ENCODE measurements around the gene RBM19. TPM values are rescaled to one million over a fixed set of nuclear protein-coding genes. Genes with fewer than 3 reads are reported as not detected.

Gene RBM19
- total RNA-seq, 1 donor from 2014 or later = 36.4 TPM

DNA sequence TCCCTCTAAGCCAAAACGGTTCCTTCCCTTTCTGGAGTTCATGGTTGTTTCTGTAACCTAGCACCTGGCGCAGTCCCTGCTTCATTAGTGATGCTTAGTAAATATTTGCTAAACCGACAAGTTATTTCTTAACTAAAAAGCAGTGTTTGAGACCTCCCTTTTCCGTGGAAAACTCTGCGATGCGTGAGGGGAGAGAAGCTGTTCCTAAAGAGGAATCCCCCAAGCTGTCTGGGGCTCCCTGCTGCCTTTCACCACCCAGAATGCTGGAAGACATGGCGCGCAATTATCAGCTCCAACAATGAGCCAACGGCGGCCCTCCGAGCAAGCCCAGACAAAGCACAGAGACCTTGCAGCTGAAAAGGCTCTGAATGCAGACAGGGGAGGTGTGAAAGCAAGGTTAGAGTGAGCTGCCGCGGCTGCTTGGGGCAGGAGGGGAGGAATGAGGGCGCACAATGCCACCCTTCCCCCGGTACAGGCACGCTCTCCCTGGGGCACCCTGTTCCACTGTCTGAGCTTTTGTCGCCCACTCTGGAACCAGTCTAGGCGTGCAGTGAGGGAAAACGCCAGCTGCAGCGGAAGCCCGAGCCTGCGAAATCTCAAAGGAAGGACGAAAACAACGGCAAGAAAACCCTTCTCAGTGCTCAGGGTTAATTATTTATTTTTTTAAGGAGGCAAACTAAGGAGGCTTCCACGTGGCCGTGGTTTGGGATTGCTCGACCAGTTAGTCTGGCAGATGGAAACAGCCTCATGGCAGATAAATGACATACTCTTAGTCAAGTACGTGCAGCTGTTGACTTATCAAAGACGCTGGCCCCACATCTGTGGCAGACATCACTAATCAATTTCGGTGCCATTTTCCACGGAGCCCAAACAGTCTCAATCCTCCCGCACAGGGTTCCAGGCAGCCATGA is 66.3 kb downstream of the RBM19 start:
- intact Hi-C loops (cut with DNase I) = no loop called here
- DNase-seq = no peak
- TF ChIP-seq, protein P1, sequence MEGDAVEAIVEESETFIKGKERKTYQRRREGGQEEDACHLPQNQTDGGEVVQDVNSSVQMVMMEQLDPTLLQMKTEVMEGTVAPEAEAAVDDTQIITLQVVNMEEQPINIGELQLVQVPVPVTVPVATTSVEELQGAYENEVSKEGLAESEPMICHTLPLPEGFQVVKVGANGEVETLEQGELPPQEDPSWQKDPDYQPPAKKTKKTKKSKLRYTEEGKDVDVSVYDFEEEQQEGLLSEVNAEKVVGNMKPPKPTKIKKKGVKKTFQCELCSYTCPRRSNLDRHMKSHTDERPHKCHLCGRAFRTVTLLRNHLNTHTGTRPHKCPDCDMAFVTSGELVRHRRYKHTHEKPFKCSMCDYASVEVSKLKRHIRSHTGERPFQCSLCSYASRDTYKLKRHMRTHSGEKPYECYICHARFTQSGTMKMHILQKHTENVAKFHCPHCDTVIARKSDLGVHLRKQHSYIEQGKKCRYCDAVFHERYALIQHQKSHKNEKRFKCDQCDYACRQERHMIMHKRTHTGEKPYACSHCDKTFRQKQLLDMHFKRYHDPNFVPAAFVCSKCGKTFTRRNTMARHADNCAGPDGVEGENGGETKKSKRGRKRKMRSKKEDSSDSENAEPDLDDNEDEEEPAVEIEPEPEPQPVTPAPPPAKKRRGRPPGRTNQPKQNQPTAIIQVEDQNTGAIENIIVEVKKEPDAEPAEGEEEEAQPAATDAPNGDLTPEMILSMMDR (IDR thresholded peaks at IDR 0.05) = no peak
- no peaks in the 10 kb centered on the region for H3K4me1 ChIP-seq
- ATAC-seq = no peak
- peaks cover 10% of the 10 kb centered on the region for H3K36me3 ChIP-seq
- no peaks in the 10 kb centered on the region for H3K27me3 ChIP-seq
- H3K9me3 ChIP-seq = no peaks in the 10 kb centered on the region
- H3K4me3 ChIP-seq = no peak overlapping the region
- H3K27ac ChIP-seq = no peak overlapping the region

DNA sequence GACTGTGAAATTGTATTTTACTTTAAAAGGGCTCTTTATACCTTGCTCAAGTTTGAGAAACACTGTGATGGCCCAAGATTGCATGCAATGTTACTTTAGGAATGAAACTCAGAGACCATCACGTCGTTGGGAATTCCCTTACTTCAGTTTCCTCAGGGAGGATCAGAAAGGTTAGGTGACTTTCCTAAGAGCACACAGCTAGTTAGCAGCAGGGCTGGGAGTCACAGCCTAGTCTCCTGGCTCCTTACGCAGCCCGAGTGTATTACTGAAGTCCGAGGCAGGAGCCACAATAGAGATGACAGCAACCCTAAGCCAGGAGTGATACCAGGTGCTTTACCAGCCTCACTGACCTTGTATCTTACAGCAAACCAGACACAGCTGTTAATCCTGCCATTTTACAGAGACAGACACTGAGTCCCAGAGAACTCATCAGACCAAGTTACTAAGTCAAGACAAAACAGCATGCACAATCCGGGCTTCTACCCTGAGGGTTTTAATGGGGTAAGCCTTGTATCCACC is 67.0 kb downstream of the RBM19 start:
- H3K27ac ChIP-seq = no peak overlapping the region
- H3K4me3 ChIP-seq = no peak overlapping the region
- no peak for ATAC-seq
- intact Hi-C loops (cut with DNase I) = no loop called here
- no peaks in the 10 kb centered on the region for H3K27me3 ChIP-seq
- no peaks in the 10 kb centered on the region for H3K9me3 ChIP-seq
- DNase-seq = no peak
- peaks cover 10% of the 10 kb centered on the region for H3K36me3 ChIP-seq
- H3K4me1 ChIP-seq = no peaks in the 10 kb centered on the region
- TF ChIP-seq, protein P1 (IDR thresholded peaks at IDR 0.05) = no peak

DNA sequence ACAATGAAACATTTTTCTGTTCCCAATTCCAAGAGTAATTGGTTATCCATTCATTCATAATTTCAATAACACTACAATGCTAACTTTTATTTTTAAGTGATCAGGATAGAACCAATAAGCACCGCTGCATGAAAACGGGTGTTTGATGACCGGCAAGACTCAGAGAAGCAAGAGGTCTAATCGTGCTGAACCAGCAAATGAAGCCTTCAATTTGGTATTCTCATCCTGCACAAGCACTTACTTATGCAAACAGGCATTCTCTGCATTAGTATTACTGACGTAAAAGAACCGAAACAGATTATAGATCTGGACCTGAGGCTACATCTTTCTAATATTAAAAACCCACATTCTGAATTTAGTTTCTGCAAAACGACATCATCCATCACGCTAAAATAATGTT is 67.7 kb downstream of the RBM19 start:
- peaks cover 5% of the 10 kb centered on the region for H3K36me3 ChIP-seq
- ATAC-seq = no peak
- no peaks in the 10 kb centered on the region for H3K4me1 ChIP-seq
- TF ChIP-seq, protein P1 (IDR thresholded peaks at IDR 0.05) = no peak
- DNase-seq = no peak
- intact Hi-C loops (cut with DNase I) = no loop called here
- no peak overlapping the region for H3K27ac ChIP-seq
- H3K9me3 ChIP-seq = no peaks in the 10 kb centered on the region
- H3K27me3 ChIP-seq = no peaks in the 10 kb centered on the region
- H3K4me3 ChIP-seq = no peak overlapping the region

DNA sequence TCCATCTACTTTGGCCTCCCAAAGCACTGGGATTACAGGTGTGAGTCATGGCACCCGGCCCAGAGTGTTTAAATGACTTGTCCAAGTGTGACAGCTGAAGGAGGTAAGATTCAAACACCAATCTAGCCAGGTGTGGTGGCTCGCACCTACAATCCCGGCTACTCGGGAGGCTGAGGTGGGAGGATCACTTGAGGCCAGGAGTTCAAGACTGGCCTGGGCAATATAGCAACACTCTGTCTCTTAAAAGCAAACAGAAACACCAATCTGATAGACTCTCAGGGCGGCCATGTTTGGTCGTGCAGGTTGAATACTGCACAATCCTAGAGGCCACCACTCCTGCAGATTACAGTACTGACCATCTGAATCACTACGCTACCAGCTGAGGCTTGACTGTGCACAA is 68.7 kb downstream of the RBM19 start:
- no peaks in the 10 kb centered on the region for H3K36me3 ChIP-seq
- H3K4me3 ChIP-seq = no peak overlapping the region
- no peak for ATAC-seq
- H3K27me3 ChIP-seq = no peaks in the 10 kb centered on the region
- intact Hi-C loops (cut with DNase I) = no loop called here
- DNase-seq = no peak
- no peaks in the 10 kb centered on the region for H3K4me1 ChIP-seq
- TF ChIP-seq, protein P1 (IDR thresholded peaks at IDR 0.05) = no peak
- no peaks in the 10 kb centered on the region for H3K9me3 ChIP-seq
- no peak overlapping the region for H3K27ac ChIP-seq

DNA sequence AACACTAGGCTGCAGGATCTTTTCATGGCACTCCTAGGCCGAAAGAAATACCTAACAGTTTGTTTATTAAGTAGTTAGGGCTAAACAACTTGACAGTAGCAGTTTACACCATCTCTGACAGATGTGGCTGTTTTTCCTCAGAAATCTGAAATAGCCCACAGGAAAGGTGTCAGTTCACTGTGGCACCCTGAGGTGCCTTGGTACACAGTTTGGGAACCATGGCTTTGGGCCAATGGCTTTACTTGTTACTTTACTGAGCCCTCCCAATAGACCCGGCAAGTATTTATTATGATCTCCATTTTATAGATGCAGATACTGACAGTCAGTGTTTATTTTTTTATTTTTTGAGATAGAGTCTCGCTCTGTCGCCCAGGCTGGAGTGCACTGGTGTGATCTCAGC is 69.3 kb downstream of the RBM19 start:
- Histone ChIP-seq H3K27ac (no peak overlapping the region), H3K4me3 (no peak overlapping the region), H3K36me3 (no peaks in the 10 kb centered on the region), H3K4me1 (no peaks in the 10 kb centered on the region), H3K27me3 (no peaks in the 10 kb centered on the region), H3K9me3 (no peaks in the 10 kb centered on the region)
- intact Hi-C loops (cut with DNase I) = no loop called here
- TF ChIP-seq, protein P1 (IDR thresholded peaks at IDR 0.05) = no peak
- DNase-seq (no peak), ATAC-seq (no peak)

Measured in upper lobe of right lung (tissue), 1 donor.